Fibroblast of the aortic adventitia (primary cell): ENCODE results near the gene REN. TPM values are rescaled to one million over a fixed set of nuclear protein-coding genes. Genes with fewer than 3 reads are reported as not detected.

ENCODE experiments used
- DNase-seq: peaks from one replicate; pipeline ENCODE4 v3.0.0-alpha.2; 2010; ENCODE audit warnings: low read depth
- H3K4me3 ChIP-seq: 2 replicates; pipeline ENCODE4 v1.5.1; 2011; ENCODE audit warnings: low read depth, mild to moderate bottlenecking, control low read depth, low read length, moderate library complexity
- CTCF ChIP-seq: IDR thresholded peaks from 2 replicates; pipeline ENCODE4 v1.5.1; 2011; ENCODE audit warnings: mild to moderate bottlenecking, low read length, control low read depth, inconsistent platforms; ENCODE audit not compliant: insufficient read depth
- total RNA-seq: library from RNA; depleted of rRNA; stranded (reverse); fragments of >200 nt; gene quantifications from 2 replicates; pipeline ENCODE4 v1.2.3, GENCODE V29; 2012; ENCODE audit warnings: low replicate concordance

REN gene
- total RNA-seq, 1 donor: not detected

DNA sequence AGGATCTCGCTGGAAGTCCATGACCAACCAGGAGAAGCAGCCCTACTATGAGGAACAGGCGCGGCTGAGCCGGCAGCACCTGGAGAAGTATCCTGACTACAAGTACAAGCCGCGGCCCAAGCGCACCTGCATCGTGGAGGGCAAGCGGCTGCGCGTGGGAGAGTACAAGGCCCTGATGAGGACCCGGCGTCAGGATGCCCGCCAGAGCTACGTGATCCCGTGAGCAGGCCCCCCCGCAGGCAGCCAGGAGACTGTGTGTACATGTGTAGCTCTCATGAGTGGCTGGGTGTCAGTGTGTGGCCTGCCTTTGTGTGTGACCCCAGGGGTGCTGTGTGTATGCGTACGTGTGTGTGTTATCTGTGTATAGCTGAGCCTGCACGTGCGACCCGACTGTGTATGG is 41.5 kb downstream of the REN start:
- no peak overlapping the region for H3K4me3 ChIP-seq
- TF ChIP-seq CTCF: no peak
- no peak for DNase-seq

DNA sequence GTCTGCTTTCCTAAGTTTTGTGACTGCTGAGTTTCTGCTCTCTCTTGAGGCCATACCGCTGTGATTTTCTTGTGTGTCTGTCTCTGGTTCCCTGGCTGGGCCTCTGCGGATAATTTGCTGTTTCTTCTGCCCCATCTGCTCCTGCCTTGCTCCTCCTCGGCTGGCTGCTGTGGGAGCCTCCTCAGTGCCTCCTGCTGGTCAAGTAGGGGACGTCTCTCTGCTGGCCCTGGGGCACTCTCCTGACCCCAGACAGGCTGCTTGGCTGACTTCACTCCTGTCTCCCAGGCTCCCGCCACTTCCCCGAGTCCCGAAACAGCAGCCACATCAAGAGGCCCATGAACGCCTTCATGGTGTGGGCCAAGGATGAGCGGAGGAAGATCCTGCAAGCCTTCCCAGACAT is 42.8 kb downstream of the REN start:
- TF ChIP-seq CTCF: peak; percentile 40
- DNase-seq: no peak
- H3K4me3 ChIP-seq: no peak overlapping the region

- no peak for DNase-seq
- TF ChIP-seq CTCF: no peak
- no peak overlapping the region for H3K4me3 ChIP-seq
Observed at GRCh38 chr1:204121840-204122555, 44.1 kb downstream of the REN start.

DNA sequence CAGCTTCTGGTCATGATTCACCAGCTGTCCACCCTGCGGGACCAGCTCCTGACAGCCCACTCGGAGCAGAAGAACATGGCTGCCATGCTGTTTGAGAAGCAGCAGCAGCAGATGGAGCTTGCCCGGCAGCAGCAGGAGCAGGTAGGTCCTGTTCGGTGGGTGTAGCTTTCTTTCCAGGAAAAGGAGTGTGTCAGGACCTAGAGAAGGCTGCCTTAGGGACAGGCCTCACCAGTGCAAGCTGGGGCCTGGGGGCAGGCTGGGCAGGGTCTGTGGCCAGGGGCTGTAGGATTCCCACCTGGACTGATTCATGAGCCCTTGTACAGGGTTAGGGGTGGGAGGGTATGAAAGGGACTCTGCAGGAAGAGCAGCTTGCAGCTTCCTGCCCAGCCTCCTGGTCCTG is 49.6 kb downstream of the REN start:
- DNase-seq: no peak
- no peak for TF ChIP-seq CTCF
- no peak overlapping the region for H3K4me3 ChIP-seq

GRCh38 chr1:204115116-204115515 is 51.0 kb downstream of the REN start:
- DNase-seq: no peak

DNA sequence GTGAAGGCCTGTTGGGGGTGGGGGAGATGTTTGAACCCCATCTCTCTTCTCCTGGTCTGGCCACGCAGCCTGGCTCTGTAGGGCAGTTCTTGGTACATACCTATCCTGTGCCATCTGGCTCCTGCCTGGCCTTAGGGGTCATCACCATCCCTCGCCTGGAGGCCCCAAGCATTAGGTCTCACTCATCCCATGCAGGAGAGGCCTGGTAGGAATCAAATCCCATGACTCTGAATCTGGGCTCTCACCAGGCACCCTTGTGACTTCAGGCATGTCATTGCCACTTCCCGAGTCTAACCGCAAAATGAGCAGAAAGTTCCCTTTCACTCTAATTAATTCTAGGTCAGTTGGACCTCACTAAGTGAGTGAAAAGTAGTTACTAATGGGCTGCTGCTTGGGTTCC is 51.5 kb downstream of the REN start:
- no peak for DNase-seq
- TF ChIP-seq CTCF: no peak
- no peak overlapping the region for H3K4me3 ChIP-seq

More at GRCh38 chr1:204115116-204115515, 51.0 kb downstream of the REN start:
- no peak overlapping the region for H3K4me3 ChIP-seq
- TF ChIP-seq CTCF: no peak

GRCh38 chr1:204113896-204114295 is 52.2 kb downstream of the REN start:
- no peak overlapping the region for H3K4me3 ChIP-seq
- TF ChIP-seq CTCF: no peak
- peak; percentile 43 for DNase-seq
